Common myeloid progenitor, CD34-positive (primary cell): ENCODE data around the gene MESP2.
A peak's percentile ranks its signal among the peaks of the same experiment; 100 is the strongest.

ENCODE experiments used
- CTCF ChIA-PET: fragments of 350-600 bp; sonication (Branson Sonifier 250); formaldehyde crosslinking; loops from one replicate; lab custom pipeline; 2021; ENCODE audit warnings: antibody characterized with exemption; lab: Charles Lee
- POLR2A ChIA-PET: fragments of 350-600 bp; sonication (Branson Sonifier 250); formaldehyde crosslinking; loops from one replicate; lab custom pipeline; 2021; ENCODE audit warnings: antibody characterized with exemption; lab: Charles Lee
- DNase-seq, 3 donors: peaks; one replicate each; pipeline versions ENCODE4 v3.0.0 to v3.0.0-alpha.2; 2013
- H3K27ac ChIP-seq, 2 experiments: 1 replicate in 1 of 2; 2 replicates in 1 of 2; pipeline ENCODE4 v1.7.0; 2013; ENCODE audit warnings: inconsistent platforms in 2 of 2, low read length in 2 of 2, mild to moderate bottlenecking in 2 of 2, low read depth in 1 of 2, moderate library complexity in 1 of 2; ENCODE audit not compliant: severe bottlenecking in 2 of 2, insufficient read depth in 1 of 2, poor library complexity in 1 of 2
- H3K27me3 ChIP-seq, 5 experiments: replicated peaks in 2 of 5; 1 replicate in 3 of 5; 2 replicates in 2 of 5; pipeline versions ENCODE4 v1.6.1 to v1.7.0; 2013; ENCODE audit warnings: low read length in 4 of 5, mild to moderate bottlenecking in 2 of 5, moderate library complexity in 2 of 5, inconsistent platforms in 1 of 5; ENCODE audit not compliant: insufficient read depth in 5 of 5, control insufficient read depth in 4 of 5
- H3K36me3 ChIP-seq, 4 experiments: 1 replicate in 2 of 4; 2 replicates in 2 of 4; pipeline versions ENCODE4 v1.6.1 to v1.7.0; 2013; ENCODE audit warnings: low read length in 3 of 4, control low read depth in 1 of 4, mild to moderate bottlenecking in 1 of 4; ENCODE audit not compliant: control insufficient read depth in 4 of 4, insufficient read depth in 4 of 4
- H3K4me1 ChIP-seq, 4 experiments: 1 replicate in 3 of 4; 2 replicates in 1 of 4; pipeline versions ENCODE4 v1.6.1 to v1.7.1; 2013; ENCODE audit warnings: low read length in 3 of 4, mild to moderate bottlenecking in 3 of 4, control low read depth in 1 of 4, inconsistent platforms in 1 of 4, moderate library complexity in 1 of 4; ENCODE audit not compliant: control insufficient read depth in 4 of 4, insufficient read depth in 4 of 4; ENCODE audit errors: control extremely low read depth in 1 of 4
- H3K4me3 ChIP-seq, 7 experiments: 1 replicate in 4 of 7; 2 replicates in 3 of 7; pipeline versions ENCODE4 v1.5.1 to v1.7.0; 2013; ENCODE audit warnings: mild to moderate bottlenecking in 7 of 7, low read length in 6 of 7, moderate library complexity in 6 of 7, inconsistent platforms in 2 of 7, low read depth in 2 of 7, control low read depth in 1 of 7; ENCODE audit not compliant: insufficient read depth in 4 of 7, control insufficient read depth in 1 of 7; ENCODE audit errors: extremely low read depth in 1 of 7
- H3K9me3 ChIP-seq, 5 experiments: 1 replicate in 4 of 5; 2 replicates in 1 of 5; pipeline versions ENCODE4 v1.6.1 to v1.7.1; 2013; ENCODE audit warnings: low read length in 4 of 5, mild to moderate bottlenecking in 2 of 5, inconsistent platforms in 1 of 5, low read depth in 1 of 5, moderate library complexity in 1 of 5; ENCODE audit not compliant: control insufficient read depth in 4 of 5, insufficient read depth in 2 of 5; ENCODE audit errors: control extremely low read depth in 1 of 5
- WGBS: methylation state at CpG from one replicate; pipeline ENCODE4 v1.1.5; 2013; ENCODE audit not compliant: insufficient coverage; 5-methylcytosine and 5-hydroxymethylcytosine counted together

MESP2 gene

GRCh38 chr15:89795996-89796395 is 19.9 kb downstream of the MESP2 start:
- Histone ChIP-seq H3K27ac (no peak overlapping the region), H3K9me3 (peaks cover 0 to 4% (median 0%) of the 10 kb centered on the region in 5 experiments), H3K36me3 (peaks cover 0 to 84% (median 56%) of the 10 kb centered on the region in 4 experiments), H3K27me3 (no peaks in the 10 kb centered on the region), H3K4me1 (no peaks in the 10 kb centered on the region), H3K4me3 (no peak overlapping the region)
- CTCF ChIA-PET: interaction anchor here (0.7 to 1.8 kb wide), 4 partner anchors 13 to 89 kb away, joined by 3 to 6 read pairs (median 3); no protein-coding TSS in a partner anchor
- DNase-seq: no peak
- POLR2A ChIA-PET: no interaction called here

- ChIA-PET CTCF (interaction anchor here (0.6 to 1.9 kb wide), 5 partner anchors 11 to 84 kb away, joined by 3 to 5 read pairs (median 3); no protein-coding TSS in a partner anchor), POLR2A (interaction anchor here (0.9 kb wide), 1 partner anchor 15 kb away, joined by 3 read pairs; no protein-coding TSS in a partner anchor)
- Histone ChIP-seq H3K4me1 (peaks cover 0 to 4% (median 3%) of the 10 kb centered on the region in 4 experiments), H3K4me3 (no peak overlapping the region), H3K9me3 (peaks cover 0 to 4% (median 0%) of the 10 kb centered on the region in 5 experiments), H3K27ac (no peak overlapping the region), H3K36me3 (peaks cover 0 to 85% (median 53%) of the 10 kb centered on the region in 4 experiments), H3K27me3 (no peaks in the 10 kb centered on the region)
- WGBS: 93% methylated on average over 3 of the region's 4 CpGs
- no peak for DNase-seq
Measured at GRCh38 chr15:89797678-89798201, 21.6 kb downstream of the MESP2 start.

- Histone ChIP-seq H3K9me3 (peaks cover 0 to 4% (median 0%) of the 10 kb centered on the region in 5 experiments), H3K36me3 (peaks cover 0 to 89% (median 54%) of the 10 kb centered on the region in 4 experiments), H3K27me3 (no peaks in the 10 kb centered on the region), H3K4me3 (no peak overlapping the region), H3K27ac (no peak overlapping the region), H3K4me1 (peaks cover 0 to 5% (median 4%) of the 10 kb centered on the region in 4 experiments)
- ChIA-PET CTCF (interaction anchor here (0.7 to 1.4 kb wide), 4 partner anchors 13 to 89 kb away, joined by 3 to 4 read pairs (median 3); no protein-coding TSS in a partner anchor), POLR2A (no interaction called here)
- WGBS: 94% methylated on average over 20 of the region's 20 CpGs
- DNase-seq: no peak
Measured at GRCh38 chr15:89799011-89799911, 23.1 kb downstream of the MESP2 start.

- CTCF ChIA-PET: interaction anchor here (0.7 to 1.4 kb wide), 3 partner anchors 13 to 41 kb away, joined by 3 to 4 read pairs (median 3); no protein-coding TSS in a partner anchor
- POLR2A ChIA-PET: no interaction called here
- Histone ChIP-seq H3K4me3 (no peak overlapping the region), H3K27me3 (no peaks in the 10 kb centered on the region), H3K9me3 (peaks cover 0 to 4% (median 0%) of the 10 kb centered on the region in 5 experiments), H3K4me1 (peaks cover 0 to 5% (median 4%) of the 10 kb centered on the region in 4 experiments), H3K27ac (no peak overlapping the region), H3K36me3 (peaks cover 0 to 91% (median 57%) of the 10 kb centered on the region in 4 experiments)
- DNase-seq: no peak
- WGBS: 100% methylated on average over 2 of the region's 2 CpGs
Measured at GRCh38 chr15:89799918-89800498, 23.9 kb downstream of the MESP2 start.

- WGBS: 98% methylated on average over 11 of the region's 21 CpGs
- H3K27me3 ChIP-seq: no peaks in the 10 kb centered on the region
- no peak overlapping the region for H3K27ac ChIP-seq
- CTCF ChIA-PET: interaction anchor here (1.0 to 1.4 kb wide), 5 partner anchors 27 to 87 kb away, joined by 3 to 4 read pairs (median 3); no protein-coding TSS in a partner anchor
- peaks cover 3 to 94% (median 63%) of the 10 kb centered on the region in 4 experiments for H3K36me3 ChIP-seq
- peaks cover 0 to 4% (median 0%) of the 10 kb centered on the region in 5 experiments for H3K9me3 ChIP-seq
- no peak overlapping the region for H3K4me3 ChIP-seq
- H3K4me1 ChIP-seq: peaks cover 0 to 5% (median 4%) of the 10 kb centered on the region in 4 experiments
- no peak for DNase-seq
- POLR2A ChIA-PET: no interaction called here
Measured at GRCh38 chr15:89801471-89802195, 25.5 kb downstream of the MESP2 start.

- H3K27me3 ChIP-seq: no peaks in the 10 kb centered on the region
- H3K27ac ChIP-seq: no peak overlapping the region
- H3K36me3 ChIP-seq: peaks cover 3 to 93% (median 57%) of the 10 kb centered on the region in 4 experiments
- H3K4me3 ChIP-seq: no peak overlapping the region
- WGBS: 72% methylated on average over 16 of the region's 16 CpGs
- H3K9me3 ChIP-seq: peaks cover 0 to 4% (median 0%) of the 10 kb centered on the region in 5 experiments
- peaks cover 0 to 5% (median 4%) of the 10 kb centered on the region in 4 experiments for H3K4me1 ChIP-seq
- ChIA-PET CTCF (interaction anchor here (1.0 to 1.4 kb wide), 5 partner anchors 27 to 86 kb away, joined by 3 to 4 read pairs (median 3); no protein-coding TSS in a partner anchor), POLR2A (no interaction called here)
- peak in 2 of 3 donors; percentile 41 to 49 for DNase-seq
Measured at GRCh38 chr15:89802231-89802928, 26.2 kb downstream of the MESP2 start.
